NCI-H187 (cell line): ENCODE measurements around the gene OVCA2.

Experiments used
- DNase-seq, 2 experiments: peaks; one replicate each; lab custom pipeline; 2025; lab: John Stamatoyannopoulos, UW

Gene OVCA2

DNA sequence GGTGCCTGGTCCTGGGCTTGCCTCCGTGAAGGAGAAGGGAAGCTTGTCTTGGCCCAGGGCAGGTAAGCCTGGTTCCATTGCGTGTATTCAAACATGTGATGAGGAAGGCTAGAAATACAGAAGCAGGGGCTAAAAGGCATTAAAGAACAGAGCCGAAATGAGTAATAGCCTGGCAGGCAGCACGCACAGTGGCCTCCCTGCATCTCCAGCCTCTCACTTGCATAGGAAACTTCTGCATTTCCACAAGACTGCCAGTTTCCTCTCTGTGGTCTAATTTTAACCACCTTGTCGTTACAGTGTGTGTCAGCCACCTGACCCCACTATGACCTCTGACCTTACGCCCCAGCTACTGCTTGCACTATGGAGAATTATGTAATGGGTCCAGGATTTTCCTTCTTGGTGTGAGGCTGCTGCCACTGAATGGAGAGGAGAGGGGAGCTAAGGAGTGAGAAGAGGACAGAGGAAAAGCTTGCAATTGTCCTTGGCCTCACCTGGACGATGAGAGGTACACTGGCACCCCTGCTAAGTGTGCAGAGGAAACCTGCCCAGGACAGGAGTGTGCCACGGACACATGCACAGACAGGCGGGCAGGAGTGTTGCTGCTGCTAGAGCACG is 45.9 kb downstream of the OVCA2 start:
- DNase-seq: no peak

- DNase-seq: no peak
Measured at GRCh38 chr17:2089021-2089422, 47.2 kb downstream of the OVCA2 start.

- DNase-seq: no peak
Measured at GRCh38 chr17:2090210-2090641, 48.4 kb downstream of the OVCA2 start.

- no peak for DNase-seq
Measured at GRCh38 chr17:2090804-2091534, 49.1 kb downstream of the OVCA2 start.

GRCh38 chr17:2092253-2092652 is 50.4 kb downstream of the OVCA2 start:
- no peak for DNase-seq
